Fibroblast of pulmonary artery (primary cell): ENCODE measurements around the gene PPP1R2.

Experiments used
- DNase-seq: peaks from one replicate; pipeline ENCODE4 v3.0.0-alpha.2; 2010; ENCODE audit warnings: low read depth
- H3K4me3 ChIP-seq: replicated peaks from 2 replicates; pipeline ENCODE4 v1.5.1; 2011; ENCODE audit warnings: low read depth, mild to moderate bottlenecking, control low read depth, low read length, moderate library complexity
- CTCF ChIP-seq: IDR thresholded peaks from 2 replicates; pipeline ENCODE4 v1.5.1; 2011; ENCODE audit warnings: mild to moderate bottlenecking, control low read depth, low read length, inconsistent platforms; ENCODE audit errors: missing control alignments

PPP1R2 gene

DNA sequence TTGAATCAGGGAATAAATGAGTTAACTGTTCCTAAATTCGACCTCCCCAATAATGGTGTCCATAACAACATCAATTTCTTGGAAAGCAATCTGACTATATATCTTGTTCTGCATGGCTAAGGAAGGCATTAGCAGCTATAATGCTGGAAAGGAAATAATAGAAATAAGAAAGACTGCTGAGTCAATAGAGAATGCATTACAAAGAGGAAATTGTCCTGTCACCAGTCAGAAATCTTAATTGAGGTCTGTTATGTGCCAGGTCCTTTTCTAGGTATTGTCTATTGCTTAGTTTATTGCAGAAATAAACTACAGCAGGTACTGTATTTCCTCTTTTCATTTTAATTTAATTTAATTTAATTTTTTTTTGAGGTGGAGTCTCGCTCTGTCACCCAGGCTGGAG, 5.9 kb upstream of the PPP1R2 start:
- no peak overlapping the region for H3K4me3 ChIP-seq
- no peak for DNase-seq
- no peak for TF ChIP-seq CTCF

- H3K4me3 ChIP-seq = no peak overlapping the region
Measured at GRCh38 chr3:195548501-195548900, 5.4 kb upstream of the PPP1R2 start.

GRCh38 chr3:195548006-195548405, 4.9 kb upstream of the PPP1R2 start:
- DNase-seq = no peak
- TF ChIP-seq CTCF = no peak
- H3K4me3 ChIP-seq = no peak overlapping the region

More at GRCh38 chr3:195548501-195548900, 5.4 kb upstream of the PPP1R2 start:
- no peak for TF ChIP-seq CTCF
- DNase-seq = no peak

DNA sequence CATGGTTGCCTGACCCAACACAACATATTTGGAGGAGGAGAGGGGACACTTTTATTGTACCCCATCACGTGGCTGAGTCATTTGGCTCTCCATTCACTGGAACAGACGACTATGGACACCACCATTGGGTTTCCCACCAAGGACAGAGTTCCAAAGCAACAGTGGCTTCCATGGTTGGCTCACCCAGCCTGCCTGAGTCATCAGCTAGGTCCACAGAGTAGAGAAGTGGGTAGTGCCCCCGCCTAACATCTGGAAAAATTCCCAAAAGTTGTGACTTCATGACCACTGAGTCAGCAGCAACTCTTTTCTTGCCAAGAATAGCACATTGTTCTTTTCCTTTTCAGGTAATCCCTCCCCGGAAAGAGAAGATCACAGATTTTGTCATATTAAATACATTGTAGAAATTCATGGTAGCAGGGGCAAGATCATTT, 3.0 kb upstream of the PPP1R2 start:
- no peak for TF ChIP-seq CTCF
- no peak overlapping the region for H3K4me3 ChIP-seq
- DNase-seq = peak; percentile 93

DNA sequence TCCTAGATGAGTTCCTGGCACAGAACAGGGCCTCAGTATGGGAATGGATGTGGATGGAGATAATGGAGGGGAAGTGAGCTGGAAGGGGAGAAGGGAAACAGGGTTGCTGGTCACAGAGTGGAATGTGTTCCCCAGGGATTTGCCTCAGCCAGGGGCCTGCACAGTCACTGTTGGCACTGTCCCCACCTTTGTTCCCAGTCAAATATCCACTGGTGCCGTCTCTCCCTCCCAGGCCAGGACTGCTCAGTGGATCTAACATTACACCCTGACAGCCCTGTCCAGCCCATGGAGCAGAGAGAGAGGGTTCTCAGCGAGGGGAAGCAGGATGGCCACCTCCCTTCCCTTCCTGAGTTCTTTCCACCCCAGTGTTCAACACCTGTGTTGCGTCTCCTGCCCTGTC, 1.5 kb upstream of the PPP1R2 start:
- no peak overlapping the region for H3K4me3 ChIP-seq
- no peak for TF ChIP-seq CTCF
- DNase-seq = peak; percentile 80

DNA sequence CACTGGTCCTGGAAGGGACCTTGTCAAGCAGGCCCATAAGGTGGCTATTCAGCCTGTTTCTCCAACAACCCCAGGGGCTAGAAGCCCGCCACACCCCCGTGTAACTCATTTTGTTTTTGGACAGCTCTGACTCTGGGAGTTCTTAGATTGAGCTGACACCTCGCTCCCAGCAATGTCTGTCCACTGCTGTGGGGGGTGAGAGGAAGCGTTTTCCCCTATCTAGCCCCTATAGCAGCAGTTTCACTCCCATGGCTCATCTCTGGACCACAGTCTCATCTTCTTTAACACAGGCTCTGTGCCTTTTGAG, 1.1 kb upstream of the PPP1R2 start:
- no peak for DNase-seq
- TF ChIP-seq CTCF = no peak
- no peak overlapping the region for H3K4me3 ChIP-seq

GRCh38 chr3:195543500-195544229, 540 bp upstream of the PPP1R2 start:
- no peak for TF ChIP-seq CTCF
- no peak for DNase-seq
- H3K4me3 ChIP-seq = peak overlapping the region; percentile 78
